Activated gamma-delta T cell treated with Interleukin-2 at 50 U/mL for 16 hours (primary cell): Measurements from ENCODE around the gene DR1.

Source experiments
- DNase-seq: peaks from one replicate; pipeline ENCODE4 v3.0.0-alpha.2; 2020

Gene DR1

GRCh38 chr1:93395195-93395594 is 49.5 kb downstream of the DR1 start:
- DNase-seq: no peak

- DNase-seq: no peak
Observed at GRCh38 chr1:93399781-93400180, 54.1 kb downstream of the DR1 start.

DNA sequence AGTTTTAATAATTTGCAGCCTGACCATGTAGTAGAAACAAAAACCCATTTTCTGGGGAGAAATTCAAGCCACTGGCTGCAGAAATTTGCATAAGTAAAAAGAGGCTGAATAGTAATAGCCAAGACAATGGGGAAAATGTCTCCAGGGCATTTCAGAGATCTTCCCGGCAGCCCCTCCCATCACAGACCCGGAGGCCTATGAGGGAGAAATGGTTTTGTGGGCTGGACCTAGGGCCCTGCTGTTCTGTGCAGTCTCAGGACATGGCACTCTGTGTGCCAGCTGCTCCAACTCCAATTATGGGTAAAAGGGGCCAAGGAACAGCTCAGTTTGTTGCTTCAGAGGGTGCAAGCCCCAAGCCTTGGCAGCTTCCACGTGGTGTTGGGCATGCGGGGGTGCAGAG is 62.5 kb downstream of the DR1 start:
- DNase-seq: no peak

DNA sequence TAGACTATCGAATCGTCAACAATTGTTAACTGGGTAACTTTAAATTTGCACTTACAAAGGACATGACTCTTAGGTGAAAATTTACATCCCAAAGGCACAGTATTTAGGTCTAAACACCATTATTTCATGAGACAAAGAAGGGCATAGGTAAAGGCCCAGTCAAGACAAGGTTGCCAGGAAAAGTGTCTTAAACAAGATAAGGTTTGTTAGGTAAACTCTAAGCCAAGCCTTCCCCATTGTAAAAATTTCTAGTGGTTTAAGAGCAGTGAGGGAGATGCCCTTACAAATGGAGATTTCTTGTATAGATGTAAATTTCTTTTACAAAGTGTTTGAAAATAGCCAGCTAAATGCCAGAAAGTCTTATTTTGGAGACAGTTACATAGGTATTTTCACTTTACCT is 65.3 kb downstream of the DR1 start:
- DNase-seq: no peak

DNA sequence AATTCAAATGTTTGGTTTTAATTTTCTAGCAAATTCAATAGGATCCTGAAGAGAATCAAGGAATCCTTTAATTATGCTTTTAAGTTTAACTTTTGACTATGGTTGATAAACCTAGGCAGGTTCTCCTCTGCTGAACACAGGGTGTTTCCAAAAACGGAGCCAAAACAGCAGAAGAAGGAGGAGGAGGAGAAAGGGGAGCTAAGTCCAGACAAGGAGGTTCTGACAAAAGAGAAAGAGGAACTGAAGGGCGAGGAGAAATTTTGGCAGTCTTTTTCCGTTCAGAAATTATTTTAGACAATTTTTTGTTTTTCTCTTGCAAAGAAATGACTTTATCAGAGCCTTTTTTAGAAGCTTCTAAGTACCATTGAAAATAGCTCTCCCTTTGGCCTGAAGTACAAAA is 69.0 kb downstream of the DR1 start:
- no peak for DNase-seq

- DNase-seq: no peak
Observed at GRCh38 chr1:93415296-93415695, 69.6 kb downstream of the DR1 start.

DNA sequence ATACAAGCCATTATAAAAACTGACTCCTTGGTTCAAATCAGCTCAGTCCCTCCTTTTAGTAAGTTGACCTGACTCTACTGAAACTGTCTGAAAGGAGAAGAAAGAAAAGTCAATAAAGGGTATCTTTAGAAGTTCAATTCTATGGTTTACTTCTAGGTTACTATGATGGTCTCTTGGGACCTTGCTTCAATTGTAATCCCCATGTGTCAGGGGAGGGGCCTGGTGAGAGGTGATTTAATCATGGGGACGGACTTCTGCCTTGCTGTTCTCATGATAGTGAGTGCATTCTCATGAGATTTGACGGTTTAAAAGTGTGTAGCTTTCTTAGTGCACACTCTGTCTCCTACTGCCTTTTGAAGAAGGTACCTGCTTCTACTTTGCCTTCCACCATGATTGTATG is 70.5 kb downstream of the DR1 start:
- no peak for DNase-seq
